GM23338 (cell line): ENCODE data around the gene KLF1. TPM values are rescaled to one million over a fixed set of nuclear protein-coding genes. Genes with fewer than 3 reads are reported as not detected.

Experiments
- ATAC-seq: fragments of 200-7000 bp; cut with Tn5 transposase; 3 replicates; pipeline ENCODE4 v1.9.1; 2020
- DNase-seq: peaks from one replicate; pipeline ENCODE4 v3.0.0-alpha.2; 2015; ENCODE audit warnings: low spot score
- H2AFZ ChIP-seq: fragments of 200-600 bp; sonication (generic); 2 replicates; pipeline ENCODE4 v1.8.0; 2016; ENCODE audit warnings: antibody characterized with exemption, mild to moderate bottlenecking, moderate library complexity
- H3F3A ChIP-seq: fragments of 200-600 bp; sonication (generic); replicated peaks from 2 replicates; pipeline ENCODE4 v1.8.0; 2017; ENCODE audit warnings: antibody characterized with exemption, mixed run types, low read depth
- H3K27ac ChIP-seq: fragments of 200-600 bp; sonication (generic); 2 replicates; pipeline ENCODE4 v1.6.1; 2016; ENCODE audit warnings: low read depth
- H3K27me3 ChIP-seq: fragments of 200-600 bp; sonication (generic); 2 replicates; pipeline ENCODE4 v1.8.0; 2016; ENCODE audit warnings: mild to moderate bottlenecking, mixed run types, moderate library complexity; ENCODE audit not compliant: insufficient read depth
- H3K36me3 ChIP-seq: fragments of 200-600 bp; sonication (generic); 2 replicates; pipeline ENCODE4 v1.8.0; 2016; ENCODE audit warnings: mild to moderate bottlenecking; ENCODE audit not compliant: insufficient read depth
- H3K4me1 ChIP-seq: fragments of 200-600 bp; sonication (generic); 2 replicates; pipeline ENCODE4 v1.8.0; 2016; ENCODE audit warnings: mild to moderate bottlenecking, moderate library complexity; ENCODE audit not compliant: insufficient read depth
- H3K4me2 ChIP-seq: fragments of 200-600 bp; sonication (generic); 2 replicates; pipeline ENCODE4 v1.7.1; 2017; ENCODE audit warnings: mixed run types
- H3K4me3 ChIP-seq: fragments of 200-600 bp; sonication (generic); 2 replicates; pipeline ENCODE4 v1.6.1; 2016; ENCODE audit warnings: mixed run types
- H3K79me2 ChIP-seq: fragments of 200-600 bp; sonication (generic); replicated peaks from 2 replicates; pipeline ENCODE4 v1.8.0; 2017; ENCODE audit warnings: mild to moderate bottlenecking; ENCODE audit not compliant: insufficient read depth
- H3K9me2 ChIP-seq: fragments of 200-600 bp; sonication (generic); 2 replicates; pipeline ENCODE4 v1.8.0; 2017; ENCODE audit not compliant: insufficient read depth
- H4K20me1 ChIP-seq: fragments of 200-600 bp; sonication (generic); replicated peaks from 2 replicates; pipeline ENCODE4 v1.8.0; 2017; ENCODE audit warnings: mild to moderate bottlenecking; ENCODE audit not compliant: insufficient read depth
- H3K27ac Mint-ChIP-seq: 2 replicates; pipeline ENCODE4 v1.8.0; 2020; ENCODE audit warnings: inconsistent platforms, mild to moderate bottlenecking, moderate library complexity, mixed read lengths
- H3K27me3 Mint-ChIP-seq: 3 replicates; pipeline ENCODE4 v1.8.0; 2022; ENCODE audit warnings: low read depth, mild to moderate bottlenecking, moderate library complexity, mixed read lengths, inconsistent platforms; ENCODE audit not compliant: insufficient read depth, poor library complexity
- H3K36me3 Mint-ChIP-seq: 3 replicates; pipeline ENCODE4 v1.8.0; 2021; ENCODE audit warnings: low read depth, mild to moderate bottlenecking, inconsistent platforms, moderate library complexity, mixed read lengths
- H3K4me1 Mint-ChIP-seq: 3 replicates; pipeline ENCODE4 v1.8.0; 2020; ENCODE audit warnings: mild to moderate bottlenecking, inconsistent platforms, mixed read lengths
- H3K4me3 Mint-ChIP-seq: 3 replicates; pipeline ENCODE4 v1.8.0; 2021; ENCODE audit warnings: moderate library complexity, mild to moderate bottlenecking, inconsistent platforms, mixed read lengths
- H3K9me3 Mint-ChIP-seq: 3 replicates; pipeline ENCODE4 v1.8.0; 2020; ENCODE audit warnings: moderate library complexity, mild to moderate bottlenecking, inconsistent platforms, mixed read lengths
- CREB1 ChIP-seq: fragments of 250-450 bp; sonication (Bioruptor Pico); IDR thresholded peaks from 2 replicates; pipeline ENCODE4 v1.5.0; 2020; ENCODE audit warnings: low read depth, mild to moderate bottlenecking, moderate library complexity
- CTCF ChIP-seq, 2 experiments: fragments of 200-600 bp in 1 of 2; sonication (generic) in 1 of 2; conservative IDR thresholded peaks; 2 replicates each; pipeline versions ENCODE4 v1.5.1 to v1.6.1; 2016 to 2017; ENCODE audit warnings: antibody characterized with exemption in 2 of 2, low read depth in 2 of 2, mild to moderate bottlenecking in 2 of 2, moderate library complexity in 1 of 2
- ETS1 ChIP-seq: IDR thresholded peaks from 2 replicates; pipeline ENCODE4 v1.6.1; 2016; ENCODE audit warnings: antibody characterized with exemption
- EZH2 ChIP-seq: fragments of 200-600 bp; sonication (generic); IDR thresholded peaks from one replicate; pipeline ENCODE4 v1.8.0; 2017; ENCODE audit warnings: antibody characterized with exemption, mild to moderate bottlenecking, low read depth; ENCODE audit not compliant: unreplicated experiment
- EZH2phosphoT487 ChIP-seq: fragments of 200-600 bp; sonication (generic); IDR thresholded peaks from one replicate; pipeline ENCODE4 v1.8.1; 2018; ENCODE audit warnings: antibody characterized with exemption; ENCODE audit not compliant: unreplicated experiment
- JUNB ChIP-seq: IDR thresholded peaks from one replicate; pipeline ENCODE4 v1.6.1; 2016; ENCODE audit warnings: antibody characterized with exemption; ENCODE audit not compliant: unreplicated experiment
- NANOG ChIP-seq: IDR thresholded peaks from 2 replicates; pipeline ENCODE4 v1.6.1; 2016; ENCODE audit warnings: antibody characterized with exemption, borderline replicate concordance
- POLR2AphosphoS5 ChIP-seq: IDR thresholded peaks from 2 replicates; pipeline ENCODE4 v1.6.1; 2016; ENCODE audit warnings: antibody characterized with exemption, low read depth
- REST ChIP-seq: IDR thresholded peaks from one replicate; pipeline ENCODE4 v1.6.1; 2018; ENCODE audit warnings: antibody characterized with exemption; ENCODE audit not compliant: unreplicated experiment
- STAT1 ChIP-seq: IDR thresholded peaks from one replicate; pipeline ENCODE4 v1.6.1; 2016; ENCODE audit warnings: antibody characterized with exemption; ENCODE audit not compliant: unreplicated experiment
- ZNF114 ChIP-seq: fragments of 250-450 bp; sonication (Bioruptor Pico); IDR thresholded peaks from 2 replicates; pipeline ENCODE4 v1.5.0; 2020; ENCODE audit warnings: mild to moderate bottlenecking, moderate library complexity
- ZNF331 ChIP-seq: fragments of 250-450 bp; sonication (Bioruptor Pico); IDR thresholded peaks from 2 replicates; pipeline ENCODE4 v1.5.0; 2020; ENCODE audit warnings: low read depth, mild to moderate bottlenecking, moderate library complexity
- polyA plus RNA-seq: library from polyadenylated mRNA; unstranded; fragments of >200 nt; fragmentation: Nextera tagmentation; extraction: Ambion mirVana; gene quantifications from 2 replicates; pipeline ENCODE4 v1.2.1, GENCODE V29; 2016
- total RNA-seq: library from RNA; depleted of rRNA; stranded (reverse); fragments of >200 nt; shearing (Covaris generic); gene quantifications from 2 replicates; pipeline ENCODE4 v1.2.3, GENCODE V29; 2014

KLF1 gene
- total and polyA plus RNA-seq, 2 experiments from 2014 or later: 0.74 to 1.1 TPM

GRCh38 chr19:12933287-12934072 lies 46.5 kb upstream of the KLF1 start, which contains the start of gene FARSA:
TSS of gene FARSA (minus strand) at chr19:12933711. CDS start at chr19:12933696, 15 bp downstream.
- peaks cover 5% of the 10 kb centered on the region for H3K27me3 Mint-ChIP-seq
- peaks cover 13% of the 10 kb centered on the region for H3F3A ChIP-seq
- H3K4me1 Mint-ChIP-seq: peaks cover 30% of the 10 kb centered on the region
- H2AFZ ChIP-seq: peak within 1 kb of the TSS; percentile 81
- H3K4me1 ChIP-seq: peaks cover 16% of the 10 kb centered on the region; the same call in 1 of the 2 replicates
- peak within 1 kb of the TSS; percentile 96 for H3K4me3 Mint-ChIP-seq
- H3K4me2 ChIP-seq: peak within 1 kb of the TSS; percentile 97
- no peaks in the 10 kb centered on the region; the same call in 1 of the 2 replicates for H4K20me1 ChIP-seq
- DNase-seq (peak; percentile 98), ATAC-seq (peak; percentile 70)
- peak within 1 kb of the TSS; percentile 99 for H3K4me3 ChIP-seq
- no peaks in the 10 kb centered on the region for H3K27me3 ChIP-seq
- no peaks in the 10 kb centered on the region for H3K9me3 Mint-ChIP-seq
- H3K27ac Mint-ChIP-seq: peak within 1 kb of the TSS; percentile 87
- H3K36me3 ChIP-seq: peaks cover 15% of the 10 kb centered on the region
- no peak for TF ChIP-seq EZH2
- TF ChIP-seq POLR2AphosphoS5: peak; percentile 99
- TF ChIP-seq CTCF (conservative IDR thresholded peaks at IDR 0.05; ENCODE audit: low read depth in 2 of 2): no peak
- TF ChIP-seq ETS1: peak; percentile 97
- peak; percentile 78; the same call in 1 of the 2 replicates for TF ChIP-seq ZNF114 (CRISPR knock-in tag)
- no peak for TF ChIP-seq STAT1
- peak; percentile 58 for TF ChIP-seq CREB1 (CRISPR knock-in tag)
- no peak for TF ChIP-seq NANOG
- TF ChIP-seq JUNB: no peak
- H3K9me2 ChIP-seq: no peaks in the 10 kb centered on the region
- peak within 1 kb of the TSS; percentile 58; the same call in 1 of the 2 replicates for H3K27ac ChIP-seq
- peaks cover 27% of the 10 kb centered on the region for H3K79me2 ChIP-seq
- H3K36me3 Mint-ChIP-seq: peaks cover 31% of the 10 kb centered on the region

GRCh38 chr19:12932392-12933286 lies 45.6 kb upstream of the KLF1 start:
- H2AFZ ChIP-seq: peak overlapping the region; percentile 81
- H3K4me3 ChIP-seq: peak overlapping the region; percentile 99
- Mint-ChIP-seq H3K4me3 (peak overlapping the region; percentile 96), H3K36me3 (peaks cover 36% of the 10 kb centered on the region), H3K4me1 (peaks cover 27% of the 10 kb centered on the region), H3K27me3 (peaks cover 6% of the 10 kb centered on the region), H3K27ac (peak overlapping the region; percentile 54), H3K9me3 (no peaks in the 10 kb centered on the region)
- no peaks in the 10 kb centered on the region for H3K27me3 ChIP-seq
- no peak overlapping the region for H3K27ac ChIP-seq
- H3K79me2 ChIP-seq: peaks cover 27% of the 10 kb centered on the region
- H3K9me2 ChIP-seq: no peaks in the 10 kb centered on the region
- H3K36me3 ChIP-seq: peaks cover 15% of the 10 kb centered on the region
- DNase-seq (no peak), ATAC-seq (no peak)
- H4K20me1 ChIP-seq: no peaks in the 10 kb centered on the region; the same call in 1 of the 2 replicates
- H3K4me2 ChIP-seq: peak overlapping the region; percentile 97
- peaks cover 16% of the 10 kb centered on the region; the same call in 1 of the 2 replicates for H3K4me1 ChIP-seq
- H3F3A ChIP-seq: peaks cover 10% of the 10 kb centered on the region
- TF ChIP-seq ETS1: no peak
- no peak for TF ChIP-seq REST
- no peak for TF ChIP-seq JUNB
- TF ChIP-seq STAT1: no peak
- no peak for TF ChIP-seq NANOG
- TF ChIP-seq ZNF331 (CRISPR knock-in tag): no peak
- TF ChIP-seq ZNF114 (CRISPR knock-in tag): no peak
- no peak for TF ChIP-seq EZH2phosphoT487
- TF ChIP-seq EZH2: no peak
- TF ChIP-seq CREB1 (CRISPR knock-in tag): no peak
